Panc1 (cell line): Measurements from ENCODE around the gene C19orf12. TPM values are rescaled to one million over a fixed set of nuclear protein-coding genes. Genes with fewer than 3 reads are reported as not detected.
A peak's percentile ranks its signal among the peaks of the same experiment; 100 is the strongest.

Source experiments
- ATAC-seq: fragments of 200-7000 bp; cut with Tn5 transposase; 2 replicates; pipeline ENCODE4 v1.9.1; 2020; ENCODE audit warnings: mild to moderate bottlenecking, moderate library complexity
- BruUV-seq: library from RNA; stranded (reverse); fragments of 400-500 nt; replicated peaks from 2 replicates; lab custom pipeline; 2021; lab: Mats Ljungman, UMichigan
- CTCF ChIA-PET: fragments of 300-600 bp; sonication (Branson Sonifier 250); formaldehyde crosslinking; loops from one replicate; lab custom pipeline; 2022; ENCODE audit warnings: antibody characterized with exemption; lab: Charles Lee
- POLR2A ChIA-PET: fragments of 300-600 bp; sonication (Branson Sonifier 250); formaldehyde crosslinking; loops from one replicate; lab custom pipeline; 2022; ENCODE audit warnings: antibody characterized with exemption; lab: Charles Lee
- DNase-seq: peaks from one replicate; pipeline ENCODE4 v3.0.0-alpha.2; 2010; ENCODE audit warnings: low read depth, low spot score
- H3K27ac ChIP-seq: 2 replicates; pipeline ENCODE4 v1.5.1; 2011; ENCODE audit warnings: mild to moderate bottlenecking, low read length, inconsistent platforms
- H3K27me3 ChIP-seq: fragments of 200-500 bp; sonication (Bioruptor generic); 2 replicates; pipeline ENCODE4 v1.6.0; 2014; ENCODE audit warnings: low read length, inconsistent platforms; ENCODE audit not compliant: control insufficient read depth, insufficient read depth
- H3K36me3 ChIP-seq: fragments of 200-500 bp; sonication (Bioruptor generic); 2 replicates; pipeline ENCODE4 v1.5.1; 2014; ENCODE audit warnings: inconsistent platforms, mild to moderate bottlenecking, low read length, moderate library complexity; ENCODE audit not compliant: control insufficient read depth, insufficient read depth
- H3K4me1 ChIP-seq: 2 replicates; pipeline ENCODE4 v1.5.1; 2011; ENCODE audit warnings: inconsistent platforms, mild to moderate bottlenecking, low read length, moderate library complexity; ENCODE audit not compliant: control insufficient read depth, insufficient read depth
- H3K4me3 ChIP-seq, 2 experiments: 2 replicates each; pipeline ENCODE4 v1.5.1; 2011 to 2012; ENCODE audit warnings: low read depth in 2 of 2, low read length in 2 of 2, mild to moderate bottlenecking in 2 of 2, inconsistent platforms in 1 of 2, moderate library complexity in 1 of 2
- H3K9me3 ChIP-seq: fragments of 200-500 bp; sonication (Bioruptor generic); 2 replicates; pipeline ENCODE4 v1.5.1; 2014; ENCODE audit warnings: low read depth, mild to moderate bottlenecking, inconsistent platforms, low read length, moderate library complexity; ENCODE audit not compliant: control insufficient read depth, insufficient read depth
- CTCF ChIP-seq: fragments of 450-650 bp; IDR thresholded peaks from 2 replicates; pipeline ENCODE4 v1.5.1; 2017; ENCODE audit warnings: mild to moderate bottlenecking
- POLR2AphosphoS5 ChIP-seq: IDR thresholded peaks from 2 replicates; pipeline ENCODE4 v1.6.1; 2012; ENCODE audit warnings: mild to moderate bottlenecking, low read depth, low read length, moderate library complexity
- REST ChIP-seq, 2 experiments: IDR thresholded peaks; 2 replicates each; pipeline ENCODE4 v1.6.1; 2011 to 2012; ENCODE audit warnings: low read depth in 2 of 2, control low read depth in 1 of 2, low read length in 1 of 2, mild to moderate bottlenecking in 1 of 2, moderate library complexity in 1 of 2; ENCODE audit not compliant: insufficient read depth in 1 of 2
- SIN3A ChIP-seq: IDR thresholded peaks from 2 replicates; pipeline ENCODE4 v1.6.1; 2012; ENCODE audit warnings: low read depth, mild to moderate bottlenecking, low read length, moderate library complexity, borderline replicate concordance; ENCODE audit not compliant: insufficient read depth
- TCF7L2 ChIP-seq: IDR thresholded peaks from 2 replicates; pipeline ENCODE4 v1.6.1; 2011; ENCODE audit warnings: mild to moderate bottlenecking, low read depth, low read length, inconsistent platforms
- in situ Hi-C: cut with HindIII; loops from 2 replicates; pipeline ENCODE4 v1.10.0; 2016; ENCODE audit warnings: low sequenced_read_pairs, low pct_unique_long_range_greater_than_20kb
- intact Hi-C: fragments of 100-400 bp; cut with micrococcal nuclease; formaldehyde crosslinking; loops from one replicate; pipeline ENCODE4 v1.10.0; 2022; ENCODE audit not compliant: unreplicated experiment
- total RNA-seq: library from RNA; stranded (reverse); gene quantifications from one replicate; pipeline ENCODE4 v1.2.1, GENCODE V29; 2021; ENCODE audit not compliant: unreplicated experiment

C19orf12 gene
- total RNA-seq, 1 experiment from 2014 or later, result 43.4 TPM

GRCh38 chr19:29694161-29694560, 20.9 kb downstream of the C19orf12 start:
- ATAC-seq (peak; percentile 15), DNase-seq (no peak)
- no TSS peak for BruUV-seq
- POLR2A ChIA-PET, result no interaction called here
- Histone ChIP-seq H3K27ac (no peak overlapping the region; the same call in 1 of the 2 replicates), H3K9me3 (no peaks in the 10 kb centered on the region), H3K4me3 (no peak overlapping the region), H3K27me3 (no peaks in the 10 kb centered on the region), H3K36me3 (no peaks in the 10 kb centered on the region), H3K4me1 (peaks cover 8% of the 10 kb centered on the region; the same call in 1 of the 2 replicates)
- CTCF ChIA-PET, result interaction anchor here (0.6 to 1.8 kb wide), 4 partner anchors 15 to 186 kb away, joined by 3 to 11 read pairs (median 4); no protein-coding TSS in a partner anchor
- TF ChIP-seq CTCF (no peak), SIN3A (no peak), TCF7L2 (no peak), POLR2AphosphoS5 (no peak), REST (IDR thresholded peaks at IDR 0.05; ENCODE audit: insufficient read depth in 1 of 2, low read depth in 2 of 2, low read length in 1 of 2) (no peak)
- in situ Hi-C loops, result no loop called here
- intact Hi-C loops, result loop anchor here (1.0 kb wide), 1 partner anchor 22 kb away; no protein-coding TSS in a partner anchor

GRCh38 chr19:29690842-29691241, 24.2 kb downstream of the C19orf12 start:
- Histone ChIP-seq H3K4me3 (no peak overlapping the region), H3K9me3 (no peaks in the 10 kb centered on the region), H3K4me1 (peaks cover 8% of the 10 kb centered on the region; the same call in 1 of the 2 replicates), H3K27ac (peak overlapping the region; percentile 34), H3K36me3 (no peaks in the 10 kb centered on the region), H3K27me3 (no peaks in the 10 kb centered on the region)
- peak; percentile 64 for ATAC-seq
- intact Hi-C loops, result loop anchor here (1.0 kb wide), 1 partner anchor 81 kb away; no protein-coding TSS in a partner anchor
- DNase-seq, result no peak
- in situ Hi-C loops, result no loop called here
- no TSS peak for BruUV-seq
- TF ChIP-seq CTCF, result no peak; the same call in 1 of the 2 replicates
- no peak for TF ChIP-seq SIN3A
- POLR2A ChIA-PET, result no interaction called here
- CTCF ChIA-PET, result interaction anchor here (0.7 kb wide), 1 partner anchor 80 kb away, joined by 3 read pairs; no protein-coding TSS in a partner anchor
